ENCODE measurements around the gene PLK3. TPM values are rescaled to one million over a fixed set of nuclear protein-coding genes. Genes with fewer than 3 reads are reported as not detected.

Gene PLK3
- polyA plus RNA-seq, 1 donor (not counting 4 experiments of a cell fraction or from before 2014, with no cell fraction given) = 34.0 TPM

- Histone ChIP-seq H3K27me3 (ENCODE audit: control insufficient read depth, extremely low read depth, insufficient read depth, low read length) (peaks cover 3% of the 10 kb centered on the region), H3K9ac (ENCODE audit: control insufficient read depth, extremely low read depth, insufficient read depth, low read length) (no peak overlapping the region), H3K4me1 (ENCODE audit: control insufficient read depth, extremely low read depth, insufficient read depth, low read length) (no peaks in the 10 kb centered on the region), H3K4me3 (ENCODE audit: control insufficient read depth in 2 of 3, extremely low read depth in 1 of 3, insufficient read depth in 2 of 3, low read depth in 1 of 3, low read length in 3 of 3) (no peak overlapping the region), H3K9me1 (ENCODE audit: control insufficient read depth, extremely low read depth, insufficient read depth, low read length) (no peaks in the 10 kb centered on the region), H3K27ac (ENCODE audit: control insufficient read depth, insufficient read depth, low read length) (no peak overlapping the region), H3K79me2 (ENCODE audit: control insufficient read depth, insufficient read depth, low read length) (no peaks in the 10 kb centered on the region), H2AFZ (ENCODE audit: control insufficient read depth, low read length) (no peak overlapping the region), H3K9me3 (ENCODE audit: control insufficient read depth, low read depth, low read length) (no peaks in the 10 kb centered on the region), H3K4me2 (ENCODE audit: control insufficient read depth, extremely low read depth, insufficient read depth, low read depth, low read length) (no peak overlapping the region), H4K20me1 (ENCODE audit: control insufficient read depth, extremely low read depth, insufficient read depth, low read length) (no peaks in the 10 kb centered on the region), H3K36me3 (ENCODE audit: control insufficient read depth in 2 of 2, extremely low read depth in 1 of 2, insufficient read depth in 2 of 2, low read length in 2 of 2) (no peaks in the 10 kb centered on the region)
- dilution Hi-C loops (cut with MboI; ENCODE audit: extremely low pct_ligation_motif_present, low sequenced_read_pairs) = no loop called here
- FAIRE-seq (no peak), DNase-seq (ENCODE audit: low read depth, low spot score) (no peak)
- no peak for TF ChIP-seq CTCF (optimal IDR thresholded peaks at IDR 0.05 in 1 of 3, IDR thresholded peaks at IDR 0.05 in 1 of 3, conservative IDR thresholded peaks at IDR 0.05 in 1 of 3; ENCODE audit: extremely low read depth in 1 of 3, insufficient read depth in 2 of 3, low read length in 3 of 3)
- TF ChIP-seq EZH2 (IDR thresholded peaks at IDR 0.05; ENCODE audit: low read length) = no peak
Measured at GRCh38 chr1:44831516-44831915, 31.3 kb downstream of the PLK3 start.

GRCh38 chr1:44832056-44832705, 32.0 kb downstream of the PLK3 start:
- Histone ChIP-seq H3K9me1 (ENCODE audit: control insufficient read depth, extremely low read depth, insufficient read depth, low read length) (no peaks in the 10 kb centered on the region), H2AFZ (ENCODE audit: control insufficient read depth, low read length) (no peak overlapping the region), H3K9ac (ENCODE audit: control insufficient read depth, extremely low read depth, insufficient read depth, low read length) (no peak overlapping the region), H4K20me1 (ENCODE audit: control insufficient read depth, extremely low read depth, insufficient read depth, low read length) (no peaks in the 10 kb centered on the region), H3K36me3 (ENCODE audit: control insufficient read depth in 2 of 2, extremely low read depth in 1 of 2, insufficient read depth in 2 of 2, low read length in 2 of 2) (no peaks in the 10 kb centered on the region), H3K4me3 (ENCODE audit: control insufficient read depth in 2 of 3, extremely low read depth in 1 of 3, insufficient read depth in 2 of 3, low read depth in 1 of 3, low read length in 3 of 3) (no peak overlapping the region), H3K4me1 (ENCODE audit: control insufficient read depth, extremely low read depth, insufficient read depth, low read length) (no peaks in the 10 kb centered on the region), H3K79me2 (ENCODE audit: control insufficient read depth, insufficient read depth, low read length) (no peaks in the 10 kb centered on the region), H3K4me2 (ENCODE audit: control insufficient read depth, extremely low read depth, insufficient read depth, low read depth, low read length) (no peak overlapping the region), H3K27ac (ENCODE audit: control insufficient read depth, insufficient read depth, low read length) (no peak overlapping the region), H3K27me3 (ENCODE audit: control insufficient read depth, extremely low read depth, insufficient read depth, low read length) (peaks cover 3% of the 10 kb centered on the region), H3K9me3 (ENCODE audit: control insufficient read depth, low read depth, low read length) (no peaks in the 10 kb centered on the region)
- DNase-seq (ENCODE audit: low read depth, low spot score) = no peak
- FAIRE-seq = no peak
- no peak for TF ChIP-seq EZH2 (IDR thresholded peaks at IDR 0.05; ENCODE audit: low read length)
- TF ChIP-seq CTCF (optimal IDR thresholded peaks at IDR 0.05 in 1 of 3, IDR thresholded peaks at IDR 0.05 in 1 of 3, conservative IDR thresholded peaks at IDR 0.05 in 1 of 3; ENCODE audit: extremely low read depth in 1 of 3, insufficient read depth in 2 of 3, low read length in 3 of 3) = no peak
- dilution Hi-C loops (cut with MboI; ENCODE audit: extremely low pct_ligation_motif_present, low sequenced_read_pairs) = no loop called here
